Measurements from ENCODE around the gene ARFGEF2. TPM values are rescaled to one million over a fixed set of nuclear protein-coding genes. Genes with fewer than 3 reads are reported as not detected.

The ARFGEF2 gene
- total RNA-seq, 1 experiment from 2014 or later: 22.2 TPM

- Histone ChIP-seq H4K20me1 (ENCODE audit: insufficient read depth) (no peaks in the 10 kb centered on the region), H3K4me3 (replicated peaks in 1 of 2; ENCODE audit: low read depth in 1 of 2, low read length in 2 of 2) (no peak overlapping the region), H3K27me3 (ENCODE audit: insufficient read depth, low read length) (no peaks in the 10 kb centered on the region), H3K4me1 (ENCODE audit: control insufficient read depth in 1 of 2, insufficient read depth in 2 of 2, low read length in 2 of 2) (peaks cover 0 to 7% of the 10 kb centered on the region in 2 experiments; a peak in 1 of 4 replicates), H3K36me3 (ENCODE audit: control insufficient read depth in 1 of 2, insufficient read depth in 2 of 2, low read length in 2 of 2) (no peaks in the 10 kb centered on the region), H3K79me2 (ENCODE audit: insufficient read depth, low read length) (no peaks in the 10 kb centered on the region), H3K9ac (ENCODE audit: low read length) (no peak overlapping the region), H3K4me2 (ENCODE audit: low read length) (no peak overlapping the region), H3K27ac (ENCODE audit: low read depth, low read length) (no peak overlapping the region), H2AFZ (ENCODE audit: low read depth, low read length, poor library complexity, severe bottlenecking) (no peak overlapping the region), H3K9me2 (ENCODE audit: insufficient read depth) (no peaks in the 10 kb centered on the region), H3K9me3 (ENCODE audit: control insufficient read depth in 1 of 2, insufficient read depth in 1 of 2, low read depth in 1 of 2, low read length in 2 of 2) (no peaks in the 10 kb centered on the region)
- CTCF ChIA-PET: no interaction called here
- TF ChIP-seq MAX (IDR thresholded peaks at IDR 0.05) (no peak), ATF3 (IDR thresholded peaks at IDR 0.05) (no peak), JUND (IDR thresholded peaks at IDR 0.05) (no peak), RAD21 (IDR thresholded peaks at IDR 0.05; ENCODE audit: low read depth) (no peak), CTCF (IDR thresholded peaks at IDR 0.05 in 2 of 3, conservative IDR thresholded peaks at IDR 0.05 in 1 of 3; ENCODE audit: borderline replicate concordance in 1 of 3, insufficient read depth in 1 of 3, low read depth in 2 of 3, low read length in 2 of 3) (no peak), ZBTB33 (IDR thresholded peaks at IDR 0.05; ENCODE audit: extremely low read depth, insufficient replicate concordance, low read length) (no peak), ZNF274 (IDR thresholded peaks at IDR 0.05; ENCODE audit: low read depth, low read length) (no peak), SP1 (IDR thresholded peaks at IDR 0.05; ENCODE audit: low read depth) (no peak), REST (IDR thresholded peaks at IDR 0.05; ENCODE audit: low read depth) (no peak), POLR2A (IDR thresholded peaks at IDR 0.05; ENCODE audit: borderline replicate concordance, extremely low read depth, insufficient read depth, insufficient read length) (no peak), POLR2AphosphoS5 (IDR thresholded peaks at IDR 0.05; ENCODE audit: low read depth, low read length) (no peak)
- DNase-seq (ENCODE audit: low read depth, low spot score): no peak
- intact Hi-C loops (cut with micrococcal nuclease): no loop called here
- no peak for ATAC-seq
- BruUV-seq (replicated peaks): no TSS peak
- RAD21 ChIA-PET (ENCODE audit: low non-redundant PET in 1 of 2, low total read pairs in 2 of 2, uncharacterized antibody in 2 of 2, unreplicated experiment in 2 of 2): no interaction called here
- POLR2A ChIA-PET: no interaction called here
These were observed 44.2 kb upstream of the ARFGEF2 start for GRCh38 chr20:48877304-48877703.
